HG02610 (cell line): Measurements from ENCODE around the gene IL18R1.

Experiments
- ATAC-seq: cut with Tn5 transposase; IDR thresholded peaks from one replicate; pipeline ENCODE4 v1.9.1; 2021; ENCODE audit warnings: mild to moderate bottlenecking, moderate library complexity; ENCODE audit not compliant: unreplicated experiment

Gene IL18R1

GRCh38 chr2:102386867-102387541, 31.4 kb downstream of the IL18R1 start:
- no peak for ATAC-seq

- peak; percentile 81 for ATAC-seq
Measured at GRCh38 chr2:102387763-102388546, 32.4 kb downstream of the IL18R1 start.

GRCh38 chr2:102391565-102391964, 36.0 kb downstream of the IL18R1 start:
- no peak for ATAC-seq

GRCh38 chr2:102392096-102392495, 36.5 kb downstream of the IL18R1 start:
- ATAC-seq = no peak

GRCh38 chr2:102392942-102393341, 37.3 kb downstream of the IL18R1 start:
- ATAC-seq = no peak

- no peak for ATAC-seq
Measured at GRCh38 chr2:102396012-102396411, 40.4 kb downstream of the IL18R1 start.

GRCh38 chr2:102397209-102397608, 41.6 kb downstream of the IL18R1 start:
- ATAC-seq = no peak

- no peak for ATAC-seq
Measured at GRCh38 chr2:102399499-102400141, 44.0 kb downstream of the IL18R1 start.

- no peak for ATAC-seq
Measured at GRCh38 chr2:102401456-102401855, 45.9 kb downstream of the IL18R1 start.

GRCh38 chr2:102401865-102402264, 46.3 kb downstream of the IL18R1 start:
- ATAC-seq = no peak

GRCh38 chr2:102410952-102411351, 55.4 kb downstream of the IL18R1 start:
- ATAC-seq = no peak

- ATAC-seq = no peak
Measured at GRCh38 chr2:102412199-102412598, 56.6 kb downstream of the IL18R1 start.

GRCh38 chr2:102417946-102418345, 62.4 kb downstream of the IL18R1 start:
- peak; percentile 47 for ATAC-seq

GRCh38 chr2:102418421-102418961, 62.9 kb downstream of the IL18R1 start:
- peak; percentile 76 for ATAC-seq

GRCh38 chr2:102420290-102420689, 64.7 kb downstream of the IL18R1 start:
- no peak for ATAC-seq

GRCh38 chr2:102421890-102422759, 66.5 kb downstream of the IL18R1 start:
- ATAC-seq = no peak

GRCh38 chr2:102422910-102423309, 67.3 kb downstream of the IL18R1 start, which contains the start of gene IL18RAP:
TSS of gene IL18RAP (plus strand) at chr2:102423160. CDS start at chr2:102423278, 118 bp downstream.
- no peak for ATAC-seq

GRCh38 chr2:102423368-102423767, 67.8 kb downstream of the IL18R1 start:
- no peak for ATAC-seq

- peak; percentile 84 for ATAC-seq
Measured at GRCh38 chr2:102424754-102425153, 69.2 kb downstream of the IL18R1 start.

GRCh38 chr2:102425441-102426132, 70.0 kb downstream of the IL18R1 start:
- ATAC-seq = peak; percentile 29
